AG20443 (cell line): ENCODE data around the gene ERI3.
A peak's percentile ranks its signal among the peaks of the same experiment; 100 is the strongest.

Source experiments
- DNase-seq: peaks from one replicate; pipeline ENCODE4 v3.0.0; 2012; ENCODE audit warnings: low spot score, mixed read lengths

ERI3 gene

GRCh38 chr1:44282704-44283426, 72.2 kb downstream of the ERI3 start:
- no peak for DNase-seq

GRCh38 chr1:44281962-44282703, 72.9 kb downstream of the ERI3 start:
- no peak for DNase-seq

- peak; percentile 20 for DNase-seq
Measured at GRCh38 chr1:44276901-44277300, 78.2 kb downstream of the ERI3 start.

GRCh38 chr1:44275991-44276405, 79.1 kb downstream of the ERI3 start:
- peak; percentile 19 for DNase-seq

- DNase-seq, result no peak
Measured at GRCh38 chr1:44275296-44275962, 79.6 kb downstream of the ERI3 start.

- no peak for DNase-seq
Measured at GRCh38 chr1:44273560-44274350, 81.3 kb downstream of the ERI3 start.

GRCh38 chr1:44272992-44273391, 82.1 kb downstream of the ERI3 start:
- no peak for DNase-seq

GRCh38 chr1:44271646-44272045, 83.4 kb downstream of the ERI3 start:
- DNase-seq, result no peak

GRCh38 chr1:44270686-44271628, 84.1 kb downstream of the ERI3 start:
- peak; percentile 70 for DNase-seq

GRCh38 chr1:44268054-44268453, 87.0 kb downstream of the ERI3 start:
- no peak for DNase-seq

- DNase-seq, result no peak
Measured at GRCh38 chr1:44267438-44267837, 87.6 kb downstream of the ERI3 start.

GRCh38 chr1:44266400-44267344, 88.4 kb downstream of the ERI3 start:
- no peak for DNase-seq

GRCh38 chr1:44265656-44266358, 89.2 kb downstream of the ERI3 start:
- DNase-seq, result no peak

GRCh38 chr1:44264451-44264771, 90.6 kb downstream of the ERI3 start:
- no peak for DNase-seq

GRCh38 chr1:44263568-44264450, 91.2 kb downstream of the ERI3 start:
- no peak for DNase-seq

GRCh38 chr1:44262816-44263567, 92.1 kb downstream of the ERI3 start:
- no peak for DNase-seq

- DNase-seq, result no peak
Measured at GRCh38 chr1:44262414-44262813, 92.6 kb downstream of the ERI3 start.

- no peak for DNase-seq
Measured at GRCh38 chr1:44261962-44262361, 93.1 kb downstream of the ERI3 start.
